ENCODE measurements around the gene AARS2. TPM values are rescaled to one million over a fixed set of nuclear protein-coding genes. Genes with fewer than 3 reads are reported as not detected.

The AARS2 gene
- total RNA-seq, 1 experiment from 2014 or later, result 28.9 TPM

DNA sequence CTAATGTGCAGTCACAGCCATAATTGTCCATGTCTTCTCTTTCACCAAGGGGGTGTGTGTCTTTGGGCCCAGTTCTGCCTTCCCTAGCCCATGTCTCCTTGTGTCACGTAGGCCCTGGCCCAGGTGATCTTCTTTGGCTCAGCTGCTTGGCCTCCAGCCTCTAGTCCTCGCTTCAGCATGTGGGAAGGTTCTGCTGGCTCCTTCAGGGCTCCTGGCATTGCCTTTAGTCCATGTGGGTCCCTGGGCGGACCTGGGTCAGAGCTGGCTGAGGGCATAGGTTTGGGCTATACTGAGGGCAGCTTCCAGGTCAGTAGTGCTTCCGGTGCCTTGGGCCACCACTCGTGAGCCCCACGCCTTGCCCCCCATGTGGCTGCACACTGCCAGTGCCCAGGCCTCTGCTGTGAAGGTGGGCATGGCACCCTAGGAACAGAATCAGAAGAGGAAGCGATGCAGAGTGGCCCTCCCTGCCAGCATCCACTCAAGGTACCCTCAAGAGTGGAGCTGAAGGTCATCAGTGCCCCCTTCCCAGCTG lies 12.8 kb downstream of the AARS2 start:
- Mint-ChIP-seq H3K9me3 (no peaks in the 10 kb centered on the region), H3K36me3 (peaks cover 40% of the 10 kb centered on the region), H3K27ac (no peak overlapping the region), H3K4me1 (peaks cover 11% of the 10 kb centered on the region), H3K27me3 (ENCODE audit: low read depth) (peaks cover 23% of the 10 kb centered on the region), H3K4me3 (no peak overlapping the region)
- TF ChIP-seq MXD4 (CRISPR knock-in tag; IDR thresholded peaks at IDR 0.05; ENCODE audit: borderline replicate concordance), result no peak
- TF ChIP-seq EMX1 (CRISPR knock-in tag; IDR thresholded peaks at IDR 0.05), result no peak
- no peak for TF ChIP-seq ZNF263 (CRISPR knock-in tag; IDR thresholded peaks at IDR 0.05; ENCODE audit: low read depth)
- no peak for TF ChIP-seq FOXP1 (CRISPR knock-in tag; IDR thresholded peaks at IDR 0.05; ENCODE audit: borderline replicate concordance)
- TF ChIP-seq, protein P1, sequence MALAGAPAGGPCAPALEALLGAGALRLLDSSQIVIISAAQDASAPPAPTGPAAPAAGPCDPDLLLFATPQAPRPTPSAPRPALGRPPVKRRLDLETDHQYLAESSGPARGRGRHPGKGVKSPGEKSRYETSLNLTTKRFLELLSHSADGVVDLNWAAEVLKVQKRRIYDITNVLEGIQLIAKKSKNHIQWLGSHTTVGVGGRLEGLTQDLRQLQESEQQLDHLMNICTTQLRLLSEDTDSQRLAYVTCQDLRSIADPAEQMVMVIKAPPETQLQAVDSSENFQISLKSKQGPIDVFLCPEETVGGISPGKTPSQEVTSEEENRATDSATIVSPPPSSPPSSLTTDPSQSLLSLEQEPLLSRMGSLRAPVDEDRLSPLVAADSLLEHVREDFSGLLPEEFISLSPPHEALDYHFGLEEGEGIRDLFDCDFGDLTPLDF (CRISPR knock-in tag; IDR thresholded peaks at IDR 0.05), result no peak
- no peak for TF ChIP-seq ESRRA (CRISPR knock-in tag; IDR thresholded peaks at IDR 0.05; ENCODE audit: borderline replicate concordance)
- TF ChIP-seq OVOL2 (CRISPR knock-in tag; IDR thresholded peaks at IDR 0.05; ENCODE audit: borderline replicate concordance), result no peak
- no peak for TF ChIP-seq USF2 (CRISPR knock-in tag; IDR thresholded peaks at IDR 0.05)
- no peak for TF ChIP-seq ZNF219 (CRISPR knock-in tag; IDR thresholded peaks at IDR 0.05; ENCODE audit: borderline replicate concordance)
- TF ChIP-seq SMAD3 (CRISPR knock-in tag; IDR thresholded peaks at IDR 0.05; ENCODE audit: borderline replicate concordance), result no peak
- ChIA-PET POLR2A (no interaction called here), CTCF (interaction anchor here (1.3 to 3.5 kb wide), 2 partner anchors 12 to 44 kb away, joined by 4 to 16 read pairs; partner anchors contain the start of gene AARS2)
- no peak for ATAC-seq
- DNase-seq (ENCODE audit: low spot score), result no peak

DNA sequence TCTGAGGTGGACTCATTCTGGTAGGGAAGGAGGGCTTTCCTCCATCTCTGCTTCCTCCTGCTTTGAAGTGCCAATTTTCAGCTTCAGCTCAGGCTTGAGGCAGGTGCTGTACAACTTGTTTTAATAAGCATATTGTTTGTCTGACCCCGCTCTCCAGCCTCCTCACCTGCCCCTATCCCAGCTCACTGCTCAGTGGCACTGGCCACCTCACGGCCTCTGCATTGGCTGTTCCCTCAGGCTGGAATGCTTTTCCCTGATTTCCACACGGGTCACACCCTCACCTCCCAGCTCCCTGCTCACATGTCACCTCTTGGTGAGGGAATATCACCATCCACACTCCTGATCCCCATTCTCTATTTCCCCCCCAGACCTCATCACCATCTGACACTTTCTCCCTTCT lies 14.3 kb downstream of the AARS2 start:
- ChIA-PET POLR2A (interaction anchor here (0.6 to 2.4 kb wide), 2 partner anchors 14 to 325 kb away, joined by 3 to 7 read pairs; partner anchors contain the start of gene AARS2), CTCF (interaction anchor here (1.2 to 5.3 kb wide), 7 partner anchors 14 to 53 kb away, joined by 3 to 37 read pairs (median 4); partner anchors contain the start of genes AARS2 and HSP90AB1)
- H3K4me3 Mint-ChIP-seq, result 0 out of 2 replicates have a peak overlapping the region, but pooled peaks have one; percentile 11
- no peaks in the 10 kb centered on the region for H3K9me3 Mint-ChIP-seq
- H3K27me3 Mint-ChIP-seq (ENCODE audit: low read depth), result peaks cover 32% of the 10 kb centered on the region
- DNase-seq (ENCODE audit: low spot score) (no peak), ATAC-seq (no peak)
- no peak overlapping the region for H3K27ac Mint-ChIP-seq
- peaks cover 11% of the 10 kb centered on the region for H3K4me1 Mint-ChIP-seq
- H3K36me3 Mint-ChIP-seq, result peaks cover 35% of the 10 kb centered on the region
- TF ChIP-seq, protein P1 (CRISPR knock-in tag; IDR thresholded peaks at IDR 0.05), result no peak
- TF ChIP-seq USF2 (CRISPR knock-in tag; IDR thresholded peaks at IDR 0.05) (no peak), ERG (CRISPR knock-in tag; IDR thresholded peaks at IDR 0.05) (no peak), CDX4 (CRISPR knock-in tag; IDR thresholded peaks at IDR 0.05; ENCODE audit: borderline replicate concordance) (no peak)
- TF ChIP-seq, protein P2, sequence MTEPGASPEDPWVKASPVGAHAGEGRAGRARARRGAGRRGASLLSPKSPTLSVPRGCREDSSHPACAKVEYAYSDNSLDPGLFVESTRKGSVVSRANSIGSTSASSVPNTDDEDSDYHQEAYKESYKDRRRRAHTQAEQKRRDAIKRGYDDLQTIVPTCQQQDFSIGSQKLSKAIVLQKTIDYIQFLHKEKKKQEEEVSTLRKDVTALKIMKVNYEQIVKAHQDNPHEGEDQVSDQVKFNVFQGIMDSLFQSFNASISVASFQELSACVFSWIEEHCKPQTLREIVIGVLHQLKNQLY (CRISPR knock-in tag; IDR thresholded peaks at IDR 0.05), result no peak
- TF ChIP-seq, protein P3, sequence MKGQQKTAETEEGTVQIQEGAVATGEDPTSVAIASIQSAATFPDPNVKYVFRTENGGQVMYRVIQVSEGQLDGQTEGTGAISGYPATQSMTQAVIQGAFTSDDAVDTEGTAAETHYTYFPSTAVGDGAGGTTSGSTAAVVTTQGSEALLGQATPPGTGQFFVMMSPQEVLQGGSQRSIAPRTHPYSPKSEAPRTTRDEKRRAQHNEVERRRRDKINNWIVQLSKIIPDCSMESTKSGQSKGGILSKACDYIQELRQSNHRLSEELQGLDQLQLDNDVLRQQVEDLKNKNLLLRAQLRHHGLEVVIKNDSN (CRISPR knock-in tag; IDR thresholded peaks at IDR 0.05), result no peak
- TF ChIP-seq, protein P4, sequence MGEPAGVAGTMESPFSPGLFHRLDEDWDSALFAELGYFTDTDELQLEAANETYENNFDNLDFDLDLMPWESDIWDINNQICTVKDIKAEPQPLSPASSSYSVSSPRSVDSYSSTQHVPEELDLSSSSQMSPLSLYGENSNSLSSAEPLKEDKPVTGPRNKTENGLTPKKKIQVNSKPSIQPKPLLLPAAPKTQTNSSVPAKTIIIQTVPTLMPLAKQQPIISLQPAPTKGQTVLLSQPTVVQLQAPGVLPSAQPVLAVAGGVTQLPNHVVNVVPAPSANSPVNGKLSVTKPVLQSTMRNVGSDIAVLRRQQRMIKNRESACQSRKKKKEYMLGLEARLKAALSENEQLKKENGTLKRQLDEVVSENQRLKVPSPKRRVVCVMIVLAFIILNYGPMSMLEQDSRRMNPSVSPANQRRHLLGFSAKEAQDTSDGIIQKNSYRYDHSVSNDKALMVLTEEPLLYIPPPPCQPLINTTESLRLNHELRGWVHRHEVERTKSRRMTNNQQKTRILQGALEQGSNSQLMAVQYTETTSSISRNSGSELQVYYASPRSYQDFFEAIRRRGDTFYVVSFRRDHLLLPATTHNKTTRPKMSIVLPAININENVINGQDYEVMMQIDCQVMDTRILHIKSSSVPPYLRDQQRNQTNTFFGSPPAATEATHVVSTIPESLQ (CRISPR knock-in tag; IDR thresholded peaks at IDR 0.05), result no peak
